Lower lobe of right lung (tissue), 2 donors: ENCODE measurements around the gene PSMD5. TPM values are rescaled to one million over a fixed set of nuclear protein-coding genes. Genes with fewer than 3 reads are reported as not detected.

ENCODE experiments used
- ATAC-seq, 2 donors: fragments of 200-7000 bp; cut with Tn5 transposase; one replicate each; pipeline ENCODE4 v1.9.1; 2020 to 2022; ENCODE audit warnings: mild to moderate bottlenecking in 2 of 2, moderate library complexity in 2 of 2
- DNase-seq: peaks from one replicate; pipeline ENCODE4 v3.0.0-alpha.2; 2020
- H3K27ac ChIP-seq: fragments of 200-600 bp; one replicate; pipeline ENCODE4 v1.8.0; 2022
- H3K27me3 ChIP-seq: fragments of 200-600 bp; one replicate; pipeline ENCODE4 v1.8.0; 2022; ENCODE audit warnings: low read depth
- H3K36me3 ChIP-seq: fragments of 200-600 bp; one replicate; pipeline ENCODE4 v1.8.0; 2022; ENCODE audit warnings: mild to moderate bottlenecking
- H3K4me1 ChIP-seq: fragments of 200-600 bp; one replicate; pipeline ENCODE4 v1.8.0; 2022
- H3K4me3 ChIP-seq: fragments of 200-600 bp; one replicate; pipeline ENCODE4 v1.8.0; 2022; ENCODE audit warnings: mild to moderate bottlenecking
- H3K9me3 ChIP-seq: fragments of 200-600 bp; one replicate; pipeline ENCODE4 v1.8.0; 2022
- intact Hi-C: fragments of 100-400 bp; cut with DNase I; formaldehyde crosslinking; loops from one replicate; pipeline ENCODE4 v1.11.0; 2022
- total RNA-seq: library from RNA; stranded (reverse); fragmentation: NEBNext Ultra II Directional; extraction: Animal tissue kit (Norgen Biotek cat#: 25700); gene quantifications from one replicate; pipeline ENCODE4 v1.2.1, GENCODE V29; 2021
- TF ChIP-seq, protein P1 (sequence below): fragments of 200-600 bp; IDR thresholded peaks from one replicate; pipeline ENCODE4 v1.8.0; 2022; ENCODE audit warnings: antibody characterized with exemption, mild to moderate bottlenecking
- donor health status: DM: no; HTN: yes; CAD: no; lungs with severe emphysema.

The PSMD5 gene
- total RNA-seq, 1 donor from 2014 or later, result 34.1 TPM

DNA sequence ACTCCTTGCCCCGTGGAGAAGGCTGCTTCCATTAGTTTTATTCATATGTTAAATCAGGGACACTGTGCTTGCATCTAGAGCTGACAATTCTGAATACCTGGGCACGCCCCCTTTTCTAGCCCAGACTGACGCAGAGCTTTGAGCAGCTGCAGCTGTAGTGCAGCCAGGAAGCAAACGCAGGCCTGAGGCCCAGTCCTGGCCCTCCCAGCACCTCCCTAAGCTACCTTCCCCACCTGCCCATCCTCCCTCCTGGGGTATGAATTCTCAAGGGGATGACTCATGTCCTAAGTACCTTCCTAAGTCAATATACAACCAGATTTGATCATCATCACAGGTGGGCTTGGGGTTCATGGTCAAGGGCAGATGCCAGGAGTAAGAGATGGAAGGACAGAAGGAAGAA lies 30.8 kb upstream of the PSMD5 start:
- DNase-seq (no peak), ATAC-seq (no peak)
- Histone ChIP-seq H3K27ac (no peak overlapping the region), H3K36me3 (peaks cover 12% of the 10 kb centered on the region), H3K4me3 (no peak overlapping the region), H3K4me1 (peaks cover 20% of the 10 kb centered on the region), H3K27me3 (no peaks in the 10 kb centered on the region), H3K9me3 (no peaks in the 10 kb centered on the region)
- intact Hi-C loops, result no loop called here
- TF ChIP-seq, protein P1, sequence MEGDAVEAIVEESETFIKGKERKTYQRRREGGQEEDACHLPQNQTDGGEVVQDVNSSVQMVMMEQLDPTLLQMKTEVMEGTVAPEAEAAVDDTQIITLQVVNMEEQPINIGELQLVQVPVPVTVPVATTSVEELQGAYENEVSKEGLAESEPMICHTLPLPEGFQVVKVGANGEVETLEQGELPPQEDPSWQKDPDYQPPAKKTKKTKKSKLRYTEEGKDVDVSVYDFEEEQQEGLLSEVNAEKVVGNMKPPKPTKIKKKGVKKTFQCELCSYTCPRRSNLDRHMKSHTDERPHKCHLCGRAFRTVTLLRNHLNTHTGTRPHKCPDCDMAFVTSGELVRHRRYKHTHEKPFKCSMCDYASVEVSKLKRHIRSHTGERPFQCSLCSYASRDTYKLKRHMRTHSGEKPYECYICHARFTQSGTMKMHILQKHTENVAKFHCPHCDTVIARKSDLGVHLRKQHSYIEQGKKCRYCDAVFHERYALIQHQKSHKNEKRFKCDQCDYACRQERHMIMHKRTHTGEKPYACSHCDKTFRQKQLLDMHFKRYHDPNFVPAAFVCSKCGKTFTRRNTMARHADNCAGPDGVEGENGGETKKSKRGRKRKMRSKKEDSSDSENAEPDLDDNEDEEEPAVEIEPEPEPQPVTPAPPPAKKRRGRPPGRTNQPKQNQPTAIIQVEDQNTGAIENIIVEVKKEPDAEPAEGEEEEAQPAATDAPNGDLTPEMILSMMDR, result no peak

DNA sequence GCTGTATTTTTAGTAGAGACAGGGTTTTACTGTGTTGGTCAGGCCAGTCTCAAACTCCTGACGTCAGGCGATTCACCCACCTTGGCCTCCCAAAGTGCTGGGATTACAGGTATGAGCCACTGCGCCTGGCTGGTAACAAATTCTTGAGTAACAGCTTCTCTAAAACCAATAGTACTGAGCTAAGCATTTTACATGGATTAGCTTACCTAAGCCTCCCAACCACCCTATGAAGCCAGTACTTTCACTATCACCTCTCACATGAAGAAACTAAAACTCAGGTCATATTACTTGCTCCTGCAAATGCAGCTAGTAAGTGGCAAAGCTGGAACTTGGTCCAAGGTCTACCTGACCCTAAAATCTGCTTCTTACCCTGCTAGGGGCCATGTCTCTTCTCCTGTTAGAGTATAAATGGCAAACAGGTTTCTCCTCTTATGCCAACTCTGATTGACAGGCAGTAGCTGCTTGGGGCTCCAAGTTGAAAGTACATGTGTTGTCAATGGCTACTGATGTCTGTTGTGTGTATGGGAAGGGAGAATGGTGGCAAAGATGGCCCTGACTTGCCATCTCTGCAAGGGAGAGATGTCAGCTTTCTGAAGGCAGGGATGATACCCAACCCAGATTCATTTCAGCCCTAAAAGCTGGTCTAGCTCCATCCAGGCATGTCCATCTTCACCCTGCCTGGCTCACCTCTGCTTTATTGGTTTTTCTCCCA lies 30.2 kb upstream of the PSMD5 start:
- TF ChIP-seq, protein P1, result no peak
- H3K27me3 ChIP-seq, result no peaks in the 10 kb centered on the region
- H3K4me1 ChIP-seq, result peaks cover 25% of the 10 kb centered on the region
- intact Hi-C loops, result no loop called here
- H3K36me3 ChIP-seq, result peaks cover 12% of the 10 kb centered on the region
- H3K9me3 ChIP-seq, result no peaks in the 10 kb centered on the region
- H3K4me3 ChIP-seq, result no peak overlapping the region
- ATAC-seq (no peak), DNase-seq (no peak)
- H3K27ac ChIP-seq, result no peak overlapping the region

DNA sequence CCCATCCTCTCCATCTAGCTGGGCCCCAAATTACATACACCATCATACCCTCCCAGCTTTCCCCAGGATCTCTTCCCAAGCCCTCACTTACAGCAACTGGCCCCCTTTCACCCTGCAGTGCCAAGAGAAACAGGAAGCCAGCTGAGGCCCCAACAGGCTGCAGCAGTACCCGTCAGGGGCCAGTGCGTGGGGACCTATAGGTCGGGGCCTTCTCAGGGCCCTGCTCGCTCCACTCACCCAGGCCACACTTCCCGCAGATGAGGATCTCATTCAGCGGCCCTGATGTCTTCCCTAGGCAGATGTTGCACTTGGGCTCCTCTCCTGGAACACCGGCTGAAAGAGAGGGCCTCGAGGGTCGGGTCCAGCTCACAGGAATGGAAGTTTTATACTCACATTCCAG lies 27.5 kb upstream of the PSMD5 start:
- TF ChIP-seq, protein P1, result no peak
- ATAC-seq (no peak), DNase-seq (no peak)
- H3K4me3 ChIP-seq, result no peak overlapping the region
- H3K36me3 ChIP-seq, result peaks cover 35% of the 10 kb centered on the region
- H3K4me1 ChIP-seq, result peaks cover 16% of the 10 kb centered on the region
- H3K9me3 ChIP-seq, result no peaks in the 10 kb centered on the region
- H3K27me3 ChIP-seq, result no peaks in the 10 kb centered on the region
- H3K27ac ChIP-seq, result no peak overlapping the region
- intact Hi-C loops, result no loop called here

DNA sequence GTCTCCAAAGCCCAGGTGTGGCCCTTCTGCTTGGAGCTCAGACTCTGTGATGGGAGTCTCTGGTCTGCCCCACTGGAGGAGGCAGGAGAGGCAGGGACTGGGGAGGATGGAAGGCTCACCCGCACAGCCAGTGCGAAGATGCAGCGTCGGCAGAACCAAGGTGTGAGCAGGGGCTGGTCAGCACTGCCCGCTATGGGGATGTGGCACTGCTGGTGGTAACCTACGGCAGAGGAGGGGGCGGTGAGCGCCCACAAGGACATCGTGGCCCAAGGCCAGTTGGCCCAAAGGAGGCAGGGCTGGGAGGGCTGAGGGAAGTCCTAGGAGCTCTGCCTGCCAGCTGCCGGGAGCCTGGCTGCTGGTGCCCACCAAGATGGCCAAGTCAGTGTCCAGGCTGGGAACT lies 27.0 kb upstream of the PSMD5 start:
- H3K36me3 ChIP-seq, result peaks cover 39% of the 10 kb centered on the region
- no peaks in the 10 kb centered on the region for H3K9me3 ChIP-seq
- TF ChIP-seq, protein P1, result no peak
- H3K27ac ChIP-seq, result peak overlapping the region; percentile 86
- H3K27me3 ChIP-seq, result no peaks in the 10 kb centered on the region
- intact Hi-C loops, result no loop called here
- ATAC-seq (no peak), DNase-seq (peak; percentile 51)
- H3K4me1 ChIP-seq, result peaks cover 16% of the 10 kb centered on the region
- no peak overlapping the region for H3K4me3 ChIP-seq

DNA sequence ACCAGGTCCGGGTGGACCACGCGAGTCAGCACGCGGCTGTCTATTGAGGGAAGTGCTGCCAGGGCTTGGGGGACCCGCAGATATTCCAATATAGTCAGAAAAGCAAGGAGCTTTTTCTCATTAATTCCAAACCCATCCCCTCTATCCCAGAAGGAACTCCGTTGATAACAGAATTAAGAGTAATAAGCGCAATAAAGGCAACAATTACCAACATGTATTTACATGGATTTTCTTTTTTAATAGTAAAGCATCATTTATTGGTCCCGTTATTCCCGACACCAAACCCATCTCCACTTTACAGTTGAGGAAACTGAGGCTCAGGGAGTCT lies 26.6 kb upstream of the PSMD5 start:
- Histone ChIP-seq H3K36me3 (peaks cover 39% of the 10 kb centered on the region), H3K27ac (peak overlapping the region; percentile 86), H3K4me3 (peak overlapping the region; percentile 68), H3K9me3 (no peaks in the 10 kb centered on the region), H3K4me1 (peaks cover 16% of the 10 kb centered on the region), H3K27me3 (no peaks in the 10 kb centered on the region)
- no peak for DNase-seq
- intact Hi-C loops, result no loop called here
- no peak for ATAC-seq
- TF ChIP-seq, protein P1, result no peak
